ENCODE measurements around the gene FTO. TPM values are rescaled to one million over a fixed set of nuclear protein-coding genes. Genes with fewer than 3 reads are reported as not detected.
A peak's percentile ranks its signal among the peaks of the same experiment; 100 is the strongest.

FTO gene
- total RNA-seq, result 75.6 TPM
- long read RNA-seq, full-length matches to known transcripts, result 26 of 46 reads
- long read RNA-seq, partial matches to known transcripts, result 2 of 46 reads
- long read RNA-seq, other reads (novel, unspliced or antisense), result 18 of 46 reads

DNA sequence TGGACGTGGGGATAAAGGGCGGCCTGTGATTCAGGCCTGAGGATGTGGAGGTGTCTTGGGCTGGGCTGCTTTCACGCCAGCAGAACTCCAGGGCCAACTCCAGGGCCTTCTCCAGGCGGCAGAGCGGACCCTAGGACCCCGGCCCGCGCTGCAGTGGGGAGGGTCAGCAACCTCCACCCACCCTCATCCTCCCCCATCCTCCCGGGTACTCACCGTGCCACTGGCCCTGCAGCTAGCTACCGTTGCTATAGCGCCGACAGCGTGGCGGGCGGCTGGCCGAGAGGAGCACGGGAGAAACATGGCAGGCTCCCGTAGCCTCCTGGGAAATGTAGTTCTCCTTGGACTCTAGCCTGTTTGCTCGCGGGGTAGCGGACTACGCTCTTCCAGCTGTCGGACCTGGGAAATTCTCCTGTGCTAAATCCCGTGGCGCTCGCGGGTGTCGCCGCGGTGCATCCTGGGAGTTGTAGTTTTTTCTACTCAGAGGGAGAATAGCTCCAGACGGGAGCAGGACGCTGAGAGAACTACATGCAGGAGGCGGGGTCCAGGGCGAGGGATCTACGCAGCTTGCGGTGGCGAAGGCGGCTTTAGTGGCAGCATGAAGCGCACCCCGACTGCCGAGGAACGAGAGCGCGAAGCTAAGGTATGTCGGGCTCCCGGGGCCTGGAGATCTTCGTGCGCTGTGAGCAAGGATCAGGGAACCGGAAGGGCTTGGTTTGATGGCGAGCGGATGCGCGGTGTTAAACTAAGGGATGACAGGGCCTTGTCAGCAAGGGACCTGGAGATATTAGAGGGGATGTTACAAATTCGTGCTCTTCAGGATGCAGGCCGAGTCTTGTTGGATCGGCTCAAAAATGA, at the start of gene FTO, which contains the start of gene RPGRIP1L:
TSS of gene FTO (plus strand) at position 567 of the 855 bp plus-strand sequence.
TSS of gene RPGRIP1L (minus strand) at position 270 of the 855 bp plus-strand sequence. CDS start 3,136 bp downstream, outside the sequence.
- Histone ChIP-seq H3K4me1 (peaks cover 14% of the 10 kb centered on the region), H3K36me3 (no peaks in the 10 kb centered on the region), H3K4me3 (peak within 1 kb of the TSS; percentile 66), H3K27ac (peak within 1 kb of the TSS; percentile 63), H3K9me3 (no peaks in the 10 kb centered on the region), H3K27me3 (no peaks in the 10 kb centered on the region)
- DNase-seq, result peak; percentile 98
- intact Hi-C loops (cut with DNase I), result no loop called here
- ATAC-seq, result peak; percentile 99
- TF ChIP-seq, protein P1, sequence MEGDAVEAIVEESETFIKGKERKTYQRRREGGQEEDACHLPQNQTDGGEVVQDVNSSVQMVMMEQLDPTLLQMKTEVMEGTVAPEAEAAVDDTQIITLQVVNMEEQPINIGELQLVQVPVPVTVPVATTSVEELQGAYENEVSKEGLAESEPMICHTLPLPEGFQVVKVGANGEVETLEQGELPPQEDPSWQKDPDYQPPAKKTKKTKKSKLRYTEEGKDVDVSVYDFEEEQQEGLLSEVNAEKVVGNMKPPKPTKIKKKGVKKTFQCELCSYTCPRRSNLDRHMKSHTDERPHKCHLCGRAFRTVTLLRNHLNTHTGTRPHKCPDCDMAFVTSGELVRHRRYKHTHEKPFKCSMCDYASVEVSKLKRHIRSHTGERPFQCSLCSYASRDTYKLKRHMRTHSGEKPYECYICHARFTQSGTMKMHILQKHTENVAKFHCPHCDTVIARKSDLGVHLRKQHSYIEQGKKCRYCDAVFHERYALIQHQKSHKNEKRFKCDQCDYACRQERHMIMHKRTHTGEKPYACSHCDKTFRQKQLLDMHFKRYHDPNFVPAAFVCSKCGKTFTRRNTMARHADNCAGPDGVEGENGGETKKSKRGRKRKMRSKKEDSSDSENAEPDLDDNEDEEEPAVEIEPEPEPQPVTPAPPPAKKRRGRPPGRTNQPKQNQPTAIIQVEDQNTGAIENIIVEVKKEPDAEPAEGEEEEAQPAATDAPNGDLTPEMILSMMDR (IDR thresholded peaks at IDR 0.05), result peak; percentile 21

DNA sequence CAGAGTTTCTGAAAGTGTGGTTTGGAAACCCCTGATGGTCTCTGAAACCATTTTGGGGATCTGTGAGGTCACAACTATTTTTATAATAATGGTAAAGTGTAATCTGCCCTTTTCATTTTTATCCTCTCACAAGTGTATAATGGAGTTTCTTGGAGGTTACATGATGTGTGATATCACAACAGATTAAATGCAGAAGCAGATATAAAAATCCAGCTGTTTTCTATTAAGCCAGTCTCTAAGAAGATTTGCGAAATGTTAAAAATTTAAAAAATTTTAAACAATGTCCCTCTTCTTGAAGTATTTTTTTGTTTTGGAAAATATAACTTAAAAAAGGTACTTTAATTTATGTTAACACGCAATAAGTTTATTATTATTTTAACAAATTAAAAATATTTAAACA, 49.0 kb upstream of the FTO start:
- no peak overlapping the region for H3K27ac ChIP-seq
- no peaks in the 10 kb centered on the region for H3K4me1 ChIP-seq
- no peaks in the 10 kb centered on the region for H3K9me3 ChIP-seq
- peaks cover 4% of the 10 kb centered on the region for H3K36me3 ChIP-seq
- intact Hi-C loops (cut with DNase I), result no loop called here
- ATAC-seq, result no peak
- no peak overlapping the region for H3K4me3 ChIP-seq
- no peak for DNase-seq
- H3K27me3 ChIP-seq, result no peaks in the 10 kb centered on the region
- TF ChIP-seq, protein P1 (IDR thresholded peaks at IDR 0.05), result no peak

DNA sequence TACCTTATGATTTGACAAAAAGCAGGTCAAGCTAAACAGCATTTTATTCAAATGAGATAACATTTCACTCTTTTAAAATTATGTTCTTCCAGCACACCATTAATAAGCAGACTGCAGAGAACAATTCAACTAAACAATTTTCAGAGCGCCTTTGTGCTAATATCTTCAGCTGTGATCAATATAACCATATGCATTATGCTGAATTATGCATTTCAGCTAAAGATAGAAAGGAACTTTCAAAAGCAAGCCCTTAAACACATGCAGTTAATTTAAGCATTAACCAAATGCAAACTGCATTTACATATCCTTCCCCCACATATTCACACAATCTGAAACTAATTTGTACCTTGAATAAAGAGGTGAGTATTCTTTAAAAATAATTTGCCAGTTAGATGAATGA, 41.9 kb upstream of the FTO start:
- Histone ChIP-seq H3K27me3 (no peaks in the 10 kb centered on the region), H3K36me3 (no peaks in the 10 kb centered on the region), H3K4me3 (no peak overlapping the region), H3K27ac (no peak overlapping the region), H3K4me1 (no peaks in the 10 kb centered on the region), H3K9me3 (no peaks in the 10 kb centered on the region)
- intact Hi-C loops (cut with DNase I), result no loop called here
- DNase-seq (no peak), ATAC-seq (no peak)
- TF ChIP-seq, protein P1 (IDR thresholded peaks at IDR 0.05), result no peak

DNA sequence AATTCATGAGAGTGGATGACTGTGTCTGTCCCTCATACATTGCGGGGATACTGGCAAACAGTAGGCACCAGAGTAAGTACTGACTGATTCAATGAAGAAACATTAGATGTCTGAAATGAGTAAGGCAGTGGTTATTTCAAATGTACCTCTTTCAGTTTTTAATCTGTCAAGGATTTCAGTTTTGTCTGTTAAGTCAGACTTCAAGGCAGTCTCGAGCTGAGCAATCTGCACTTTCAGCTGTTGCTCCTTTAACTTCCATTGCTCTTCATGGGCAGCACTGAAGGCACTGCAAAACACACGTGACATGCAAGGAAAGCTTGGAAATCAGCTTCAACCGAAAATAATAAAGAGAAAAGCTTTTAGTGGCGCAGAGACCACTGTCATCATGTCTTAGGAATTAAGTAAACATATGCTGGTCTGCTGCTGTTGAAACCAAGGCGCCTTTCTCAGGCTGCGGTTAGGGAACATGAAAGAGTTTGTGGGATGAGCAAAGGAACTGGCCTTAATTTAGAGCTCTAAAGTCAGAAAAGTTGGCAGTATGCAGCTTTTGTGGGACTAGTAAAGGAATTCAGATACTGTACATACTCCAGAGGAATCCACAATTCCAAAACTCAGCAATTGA, 39.1 kb upstream of the FTO start:
- intact Hi-C loops (cut with DNase I), result no loop called here
- Histone ChIP-seq H3K4me1 (no peaks in the 10 kb centered on the region), H3K27ac (no peak overlapping the region), H3K27me3 (no peaks in the 10 kb centered on the region), H3K36me3 (no peaks in the 10 kb centered on the region), H3K9me3 (no peaks in the 10 kb centered on the region), H3K4me3 (no peak overlapping the region)
- TF ChIP-seq, protein P1 (IDR thresholded peaks at IDR 0.05), result no peak
- ATAC-seq, result no peak
- no peak for DNase-seq

DNA sequence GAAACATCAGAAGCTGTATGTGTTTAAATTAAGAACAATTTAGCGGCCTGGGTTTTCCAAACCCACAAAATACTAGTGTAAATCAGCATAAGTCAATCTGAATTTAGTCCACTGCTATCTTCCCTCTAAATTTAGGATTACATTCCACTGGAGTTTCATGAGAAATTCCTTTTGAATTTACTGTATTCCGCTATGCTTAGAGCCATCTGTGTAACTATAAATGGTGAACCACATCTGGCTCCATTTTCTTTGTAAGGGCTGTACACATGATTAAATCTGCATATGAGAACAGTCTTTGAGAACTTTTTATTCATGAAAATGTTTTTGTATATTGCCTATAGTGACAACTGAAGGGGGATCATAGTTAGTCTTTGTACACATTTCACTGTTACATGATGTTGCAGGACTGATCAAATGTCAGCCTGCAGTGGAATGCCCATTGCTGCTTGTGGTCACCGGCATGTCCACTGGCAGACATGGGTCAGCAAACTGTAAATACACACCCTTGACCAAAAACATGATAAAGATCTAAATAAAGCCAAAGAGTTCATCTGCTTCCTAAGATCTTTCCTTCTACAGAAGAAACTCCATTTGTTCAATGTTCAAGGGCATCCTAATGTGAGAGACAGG, 37.1 kb upstream of the FTO start:
- Histone ChIP-seq H3K4me3 (no peak overlapping the region), H3K27me3 (no peaks in the 10 kb centered on the region)
- intact Hi-C loops (cut with DNase I), result no loop called here

More for the DNA sequence above, 37.1 kb upstream of the FTO start:
- TF ChIP-seq, protein P1 (IDR thresholded peaks at IDR 0.05), result no peak
- Histone ChIP-seq H3K27ac (no peak overlapping the region), H3K4me1 (no peaks in the 10 kb centered on the region), H3K36me3 (no peaks in the 10 kb centered on the region), H3K9me3 (no peaks in the 10 kb centered on the region)
- DNase-seq (no peak), ATAC-seq (no peak)

Data from upper lobe of right lung (tissue), 1 donor.